A673 (cell line): Measurements from ENCODE around the gene TH. TPM values are rescaled to one million over a fixed set of nuclear protein-coding genes. Genes with fewer than 3 reads are reported as not detected.

Source experiments
- BruUV-seq: library from RNA; stranded (reverse); fragments of 400-500 nt; replicated peaks from 2 replicates; lab custom pipeline; 2021; lab: Mats Ljungman, UMichigan
- CTCF ChIA-PET: fragments of 300-600 bp; sonication (Branson Sonifier 250); formaldehyde crosslinking; loops from one replicate; lab custom pipeline; 2022; ENCODE audit warnings: antibody characterized with exemption; lab: Charles Lee
- POLR2A ChIA-PET: fragments of 300-600 bp; sonication (Branson Sonifier 250); formaldehyde crosslinking; loops from one replicate; lab custom pipeline; 2022; ENCODE audit warnings: antibody characterized with exemption; ENCODE audit not compliant: low non-redundant PET; lab: Charles Lee
- DNase-seq: peaks from one replicate; pipeline ENCODE4 v3.0.0-alpha.2; 2015; ENCODE audit warnings: low spot score
- H3K27ac ChIP-seq: fragments of 200-600 bp; sonication (generic); 2 replicates; pipeline ENCODE4 v1.5.1; 2016; ENCODE audit warnings: mixed run types, low read depth, mild to moderate bottlenecking, mixed read lengths, antibody characterized with exemption, low read length; ENCODE audit not compliant: poor library complexity, severe bottlenecking
- H3K27me3 ChIP-seq: fragments of 200-600 bp; sonication (generic); replicated peaks from 2 replicates; pipeline ENCODE4 v1.6.1; 2017; ENCODE audit warnings: mixed run types, low read depth, mild to moderate bottlenecking, mixed read lengths, antibody characterized with exemption, low read length; ENCODE audit not compliant: insufficient read depth, poor library complexity
- H3K36me3 ChIP-seq: fragments of 200-600 bp; sonication (generic); 2 replicates; pipeline ENCODE4 v1.6.1; 2016; ENCODE audit warnings: mixed run types, mild to moderate bottlenecking, mixed read lengths, antibody characterized with exemption, low read length; ENCODE audit not compliant: insufficient read depth, poor library complexity, severe bottlenecking
- H3K4me1 ChIP-seq: fragments of 200-600 bp; sonication (generic); 2 replicates; pipeline ENCODE4 v1.6.1; 2017; ENCODE audit warnings: mixed run types, mild to moderate bottlenecking, mixed read lengths, antibody characterized with exemption, low read length; ENCODE audit not compliant: insufficient read depth, poor library complexity, severe bottlenecking
- H3K4me3 ChIP-seq: fragments of 200-600 bp; sonication (generic); 2 replicates; pipeline ENCODE4 v1.5.1; 2016; ENCODE audit warnings: low read depth, mixed run types, mild to moderate bottlenecking, mixed read lengths, low read length; ENCODE audit not compliant: poor library complexity, severe bottlenecking
- H3K9me3 ChIP-seq: fragments of 200-600 bp; sonication (generic); 2 replicates; pipeline ENCODE4 v1.6.1; 2016; ENCODE audit warnings: mixed run types, low read depth, mild to moderate bottlenecking, mixed read lengths, antibody characterized with exemption, low read length; ENCODE audit not compliant: poor library complexity, severe bottlenecking
- CTCF ChIP-seq: fragments of 300-800, 200-600 bp; sonication (generic); conservative IDR thresholded peaks from 2 replicates; pipeline ENCODE4 v1.5.1; 2017; ENCODE audit warnings: low read depth, mild to moderate bottlenecking, antibody characterized with exemption, low read length, moderate library complexity, mixed read lengths
- EZH2 ChIP-seq: fragments of 200-600 bp; sonication (generic); IDR thresholded peaks from 2 replicates; pipeline ENCODE4 v1.6.1; 2017; ENCODE audit warnings: borderline replicate concordance, low read depth, mild to moderate bottlenecking, mixed read lengths, antibody characterized with exemption, low read length; ENCODE audit not compliant: poor library complexity, severe bottlenecking
- intact Hi-C: fragments of 100-400 bp; cut with micrococcal nuclease; formaldehyde crosslinking; loops from one replicate; pipeline ENCODE4 v1.10.0; 2022; ENCODE audit not compliant: unreplicated experiment
- total RNA-seq: library from RNA; stranded (reverse); gene quantifications from 2 replicates; pipeline ENCODE4 v1.2.3, GENCODE V29; 2021

Gene TH
- total RNA-seq, 1 experiment from 2014 or later = not detected

GRCh38 chr11:2148595-2148994 is 23.0 kb downstream of the TH start:
- no peaks in the 10 kb centered on the region for H3K36me3 ChIP-seq
- H3K4me3 ChIP-seq = no peak overlapping the region
- ChIA-PET CTCF (no interaction called here), POLR2A (no interaction called here)
- peaks cover 38% of the 10 kb centered on the region for H3K27me3 ChIP-seq
- no peaks in the 10 kb centered on the region for H3K9me3 ChIP-seq
- intact Hi-C loops = no loop called here
- H3K27ac ChIP-seq = no peak overlapping the region
- DNase-seq = no peak
- no TSS peak for BruUV-seq
- no peaks in the 10 kb centered on the region for H3K4me1 ChIP-seq
- TF ChIP-seq EZH2 (no peak), CTCF (no peak)

GRCh38 chr11:2147391-2147790 is 24.2 kb downstream of the TH start:
- ChIA-PET POLR2A (no interaction called here), CTCF (no interaction called here)
- no peak for TF ChIP-seq EZH2
- TF ChIP-seq CTCF = no peak

GRCh38 chr11:2146051-2146450 is 25.6 kb downstream of the TH start:
- H3K36me3 ChIP-seq = no peaks in the 10 kb centered on the region
- ChIA-PET POLR2A (no interaction called here), CTCF (no interaction called here)
- no peaks in the 10 kb centered on the region for H3K4me1 ChIP-seq
- no peak for DNase-seq
- H3K27me3 ChIP-seq = peaks cover 63% of the 10 kb centered on the region
- no peaks in the 10 kb centered on the region for H3K9me3 ChIP-seq
- no peak overlapping the region for H3K27ac ChIP-seq
- no peak overlapping the region for H3K4me3 ChIP-seq
- TF ChIP-seq EZH2 = no peak
- TF ChIP-seq CTCF = no peak
- BruUV-seq = no TSS peak
- intact Hi-C loops = no loop called here

More at GRCh38 chr11:2147391-2147790, 24.2 kb downstream of the TH start:
- Histone ChIP-seq H3K27me3 (peaks cover 50% of the 10 kb centered on the region), H3K27ac (no peak overlapping the region), H3K36me3 (no peaks in the 10 kb centered on the region), H3K4me3 (no peak overlapping the region), H3K9me3 (no peaks in the 10 kb centered on the region), H3K4me1 (no peaks in the 10 kb centered on the region)
- no peak for DNase-seq
- BruUV-seq = no TSS peak
- intact Hi-C loops = no loop called here
